NT2/D1 (cell line): ENCODE measurements around the gene CNPY3.

Experiments
- SUZ12 ChIP-seq: IDR thresholded peaks from 2 replicates; pipeline ENCODE4 v1.6.1; 2011; ENCODE audit not compliant: insufficient read length, insufficient read depth; ENCODE audit errors: extremely low read depth
- YY1 ChIP-seq: IDR thresholded peaks from 2 replicates; pipeline ENCODE4 v1.6.1; 2011; ENCODE audit not compliant: insufficient read length, insufficient read depth
- ZNF274 ChIP-seq: IDR thresholded peaks from 2 replicates; pipeline ENCODE4 v1.6.1; 2011; ENCODE audit warnings: mild to moderate bottlenecking, low read depth, low read length

DNA sequence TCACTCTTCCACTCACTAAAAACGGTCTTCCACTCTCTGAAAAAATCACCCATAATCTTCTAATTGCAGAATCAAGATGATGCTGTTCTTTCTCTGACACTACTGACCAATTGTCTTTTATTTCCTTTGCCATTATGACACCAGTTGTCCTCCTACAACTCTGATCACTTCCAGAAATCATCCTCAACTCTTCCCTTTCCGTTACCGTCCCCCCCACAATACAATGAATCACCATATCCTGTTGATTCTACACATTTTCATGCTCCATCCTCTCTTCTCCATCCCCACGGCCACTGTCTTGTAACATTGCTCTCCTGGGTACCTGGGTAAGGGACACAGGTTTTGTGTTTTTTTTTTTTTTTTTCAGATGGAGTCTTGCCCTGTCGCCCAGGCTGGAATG is 52.6 kb downstream of the CNPY3 start:
- TF ChIP-seq ZNF274 (no peak), YY1 (no peak), SUZ12 (no peak)
